Spleen (tissue), 11 donors: Measurements from ENCODE around the gene ANKRD60. TPM values are rescaled to one million over a fixed set of nuclear protein-coding genes. Genes with fewer than 3 reads are reported as not detected.

Experiments
- DNase-seq: peaks from one replicate; pipeline ENCODE4 v3.0.0-alpha.2; 2020
- H3K27ac ChIP-seq, 8 donors: fragments of 200-600 bp; sonication (generic) in 7 of 8; 1 replicate in 4 of 8; 2 replicates in 4 of 8; pipeline versions ENCODE4 v1.5.0 to v1.8.0; 2016 to 2021; ENCODE audit warnings: inconsistent platforms in 4 of 8, mild to moderate bottlenecking in 4 of 8, moderate library complexity in 1 of 8
- H3K27me3 ChIP-seq, 7 donors: fragments of 200-600 bp; sonication (generic) in 6 of 7; replicated peaks in 1 of 7; 1 replicate in 4 of 7; 2 replicates in 3 of 7; pipeline versions ENCODE4 v1.5.0 to v1.8.0; 2016 to 2021; ENCODE audit warnings: inconsistent platforms in 3 of 7, mild to moderate bottlenecking in 1 of 7
- H3K36me3 ChIP-seq, 6 donors: fragments of 200-600 bp; sonication (generic) in 5 of 6; 1 replicate in 4 of 6; 2 replicates in 2 of 6; pipeline versions ENCODE4 v1.5.0 to v1.8.0; 2016 to 2021; ENCODE audit warnings: inconsistent platforms in 2 of 6
- H3K4me1 ChIP-seq, 6 donors: fragments of 200-600 bp; sonication (generic) in 5 of 6; 1 replicate in 3 of 6; 2 replicates in 3 of 6; pipeline versions ENCODE4 v1.5.0 to v1.8.0; 2016 to 2021; ENCODE audit warnings: inconsistent platforms in 3 of 6
- H3K4me3 ChIP-seq, 8 donors: fragments of 200-600 bp; sonication (generic) in 7 of 8; 1 replicate in 4 of 8; 2 replicates in 4 of 8; pipeline versions ENCODE4 v1.5.0 to v1.8.0; 2016 to 2021; ENCODE audit warnings: inconsistent platforms in 4 of 8, mild to moderate bottlenecking in 4 of 8, moderate library complexity in 2 of 8
- H3K9me3 ChIP-seq, 8 donors: fragments of 200-600 bp; sonication (generic) in 7 of 8; 1 replicate in 4 of 8; 2 replicates in 4 of 8; pipeline versions ENCODE4 v1.5.0 to v1.8.0; 2016 to 2021; ENCODE audit warnings: inconsistent platforms in 4 of 8
- POLR2A ChIP-seq, 3 donors: fragments of 450-650 bp; IDR thresholded peaks; one replicate each; pipeline ENCODE4 v1.5.1; 2017; ENCODE audit warnings: antibody characterized with exemption in 3 of 3, mild to moderate bottlenecking in 1 of 3
- POLR2AphosphoS5 ChIP-seq, 3 donors: sonication (generic); formaldehyde crosslinking; IDR thresholded peaks; one replicate each; pipeline ENCODE4 v1.5.1; 2017; ENCODE audit warnings: antibody characterized with exemption in 3 of 3
- WGBS, 5 donors: extraction: QIAGEN DNeasy Blood & Tissue Kit in 3 of 5; methylation state at CpG; one replicate each; pipeline versions ENCODE4 v1.1.5 to v1.1.7; 2013 to 2018; 5-methylcytosine and 5-hydroxymethylcytosine counted together
- intact Hi-C: fragments of 100-400 bp; cut with DNase I; formaldehyde crosslinking; loops from one replicate; pipeline ENCODE4 v1.15.0; 2023; ENCODE audit warnings: low total_unique reads
- polyA plus RNA-seq, 3 donors: library from polyadenylated mRNA; stranded (reverse); fragments of 200-250 nt; gene quantifications; one replicate each; pipeline ENCODE4 v1.2.1, GENCODE V29; 2013
- total RNA-seq, 7 donors: library from RNA; depleted of rRNA in 3 of 7; stranded (reverse); fragments of >200 nt in 3 of 7; fragmentation: NEBNext Ultra II Directional in 4 of 7; extraction: Animal tissue kit (Norgen Biotek cat#: 25700) in 4 of 7; gene quantifications; one replicate each; pipeline versions ENCODE4 v1.1.0 to v1.2.1, GENCODE V29; 2016 to 2021
- TF ChIP-seq, protein P1 (sequence below), 11 experiments: fragments of 200-600 bp in 7 of 11; fragments of 450-650 bp in 4 of 11; sonication (generic) in 4 of 11; IDR thresholded peaks in 8 of 11; conservative IDR thresholded peaks in 3 of 11; 1 replicate in 7 of 11; 2 replicates in 4 of 11; pipeline versions ENCODE4 v1.4.0 to v1.8.0; 2016 to 2021; ENCODE audit warnings: antibody characterized with exemption in 11 of 11, inconsistent platforms in 4 of 11, mild to moderate bottlenecking in 1 of 11
- donor health status: healthy with polysubstance abuse.
- donor health status: DM: no; HTN: no; CAD: no; lungs with moderate emphysema.
- donor health status: DM: no; HTN: no; CAD: no.
- donor health status: Bipolar disorder and iron deficiency.
- donor health status: healthy.
- donor health status: DM: no; HTN: no; CAD: no.
- donor health status: DM: yes; HTN: yes; CAD: no.

The ANKRD60 gene
- total and polyA plus RNA-seq, 10 donors, result not detected

- no peaks in the 10 kb centered on the region for H3K36me3 ChIP-seq
- DNase-seq, result no peak
- peaks cover 0 to 16% (median 4%) of the 10 kb centered on the region in 6 donors for H3K4me1 ChIP-seq
- 74 to 89% (median 83%) methylated on average over 8 of the region's 8 CpGs for WGBS, 5 donors
- intact Hi-C loops, result loop anchor here (10.0 kb wide), 1 partner anchor 577 kb away; no protein-coding TSS in a partner anchor
- no peak overlapping the region for H3K27ac ChIP-seq
- TF ChIP-seq, protein P1, sequence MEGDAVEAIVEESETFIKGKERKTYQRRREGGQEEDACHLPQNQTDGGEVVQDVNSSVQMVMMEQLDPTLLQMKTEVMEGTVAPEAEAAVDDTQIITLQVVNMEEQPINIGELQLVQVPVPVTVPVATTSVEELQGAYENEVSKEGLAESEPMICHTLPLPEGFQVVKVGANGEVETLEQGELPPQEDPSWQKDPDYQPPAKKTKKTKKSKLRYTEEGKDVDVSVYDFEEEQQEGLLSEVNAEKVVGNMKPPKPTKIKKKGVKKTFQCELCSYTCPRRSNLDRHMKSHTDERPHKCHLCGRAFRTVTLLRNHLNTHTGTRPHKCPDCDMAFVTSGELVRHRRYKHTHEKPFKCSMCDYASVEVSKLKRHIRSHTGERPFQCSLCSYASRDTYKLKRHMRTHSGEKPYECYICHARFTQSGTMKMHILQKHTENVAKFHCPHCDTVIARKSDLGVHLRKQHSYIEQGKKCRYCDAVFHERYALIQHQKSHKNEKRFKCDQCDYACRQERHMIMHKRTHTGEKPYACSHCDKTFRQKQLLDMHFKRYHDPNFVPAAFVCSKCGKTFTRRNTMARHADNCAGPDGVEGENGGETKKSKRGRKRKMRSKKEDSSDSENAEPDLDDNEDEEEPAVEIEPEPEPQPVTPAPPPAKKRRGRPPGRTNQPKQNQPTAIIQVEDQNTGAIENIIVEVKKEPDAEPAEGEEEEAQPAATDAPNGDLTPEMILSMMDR (IDR thresholded peaks at IDR 0.05 in 8 of 11, conservative IDR thresholded peaks at IDR 0.05 in 3 of 11), result no peak
- no peak for TF ChIP-seq POLR2AphosphoS5 (IDR thresholded peaks at IDR 0.05)
- peaks cover 0 to 16% (median 0%) of the 10 kb centered on the region in 7 donors for H3K27me3 ChIP-seq
- H3K9me3 ChIP-seq, result no peaks in the 10 kb centered on the region
- no peak overlapping the region for H3K4me3 ChIP-seq
These were observed 56.5 kb downstream of the ANKRD60 start for GRCh38 chr20:58171796-58172425.

DNA sequence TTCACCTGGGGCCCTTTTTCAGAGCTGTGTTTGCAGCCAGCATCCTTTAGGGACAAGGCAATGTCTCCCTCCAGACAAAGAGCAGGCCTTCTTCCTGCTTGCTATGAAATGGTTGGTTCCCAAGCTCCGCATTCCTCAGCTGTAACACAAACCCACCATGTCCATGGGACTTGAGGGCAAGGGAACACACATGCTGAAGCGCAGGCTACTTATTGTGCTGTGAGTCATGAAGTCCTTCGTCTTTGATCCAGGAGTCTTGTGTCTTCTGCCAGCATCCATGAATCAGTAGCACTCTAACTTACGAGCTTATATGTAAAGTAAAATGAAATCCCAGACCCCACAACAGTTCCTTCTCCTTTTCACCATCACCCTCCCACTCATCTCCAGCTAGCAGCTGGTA is 59.0 kb downstream of the ANKRD60 start:
- H3K36me3 ChIP-seq, result no peaks in the 10 kb centered on the region
- H3K9me3 ChIP-seq, result no peaks in the 10 kb centered on the region
- TF ChIP-seq, protein P1 (IDR thresholded peaks at IDR 0.05 in 8 of 11, conservative IDR thresholded peaks at IDR 0.05 in 3 of 11), result no peak
- TF ChIP-seq POLR2AphosphoS5 (IDR thresholded peaks at IDR 0.05) (no peak), POLR2A (IDR thresholded peaks at IDR 0.05) (no peak)
- no peak for DNase-seq
- H3K4me1 ChIP-seq, result peaks cover 0 to 5% (median 2%) of the 10 kb centered on the region in 6 donors
- no peak overlapping the region for H3K4me3 ChIP-seq
- peaks cover 0 to under 1% (median 0%) of the 10 kb centered on the region in 7 donors for H3K27me3 ChIP-seq
- no peak overlapping the region for H3K27ac ChIP-seq
- intact Hi-C loops, result no loop called here
- 73 to 97% (median 88%) methylated on average over 3 to 4 of the region's 4 CpGs for WGBS, 5 donors

- Histone ChIP-seq H3K36me3 (no peaks in the 10 kb centered on the region), H3K27me3 (no peaks in the 10 kb centered on the region), H3K27ac (no peak overlapping the region), H3K4me3 (no peak overlapping the region), H3K9me3 (no peaks in the 10 kb centered on the region), H3K4me1 (no peaks in the 10 kb centered on the region)
- TF ChIP-seq POLR2AphosphoS5 (IDR thresholded peaks at IDR 0.05) (no peak), POLR2A (IDR thresholded peaks at IDR 0.05) (no peak)
- TF ChIP-seq, protein P1 (IDR thresholded peaks at IDR 0.05 in 8 of 11, conservative IDR thresholded peaks at IDR 0.05 in 3 of 11), result no peak
- intact Hi-C loops, result no loop called here
- 15 to 52% (median 37%) methylated on average over 4 of the region's 4 CpGs for whole genome bisulfite sequencing, 5 donors
- DNase-seq, result no peak
These were observed 59.6 kb downstream of the ANKRD60 start for GRCh38 chr20:58168843-58169242.

DNA sequence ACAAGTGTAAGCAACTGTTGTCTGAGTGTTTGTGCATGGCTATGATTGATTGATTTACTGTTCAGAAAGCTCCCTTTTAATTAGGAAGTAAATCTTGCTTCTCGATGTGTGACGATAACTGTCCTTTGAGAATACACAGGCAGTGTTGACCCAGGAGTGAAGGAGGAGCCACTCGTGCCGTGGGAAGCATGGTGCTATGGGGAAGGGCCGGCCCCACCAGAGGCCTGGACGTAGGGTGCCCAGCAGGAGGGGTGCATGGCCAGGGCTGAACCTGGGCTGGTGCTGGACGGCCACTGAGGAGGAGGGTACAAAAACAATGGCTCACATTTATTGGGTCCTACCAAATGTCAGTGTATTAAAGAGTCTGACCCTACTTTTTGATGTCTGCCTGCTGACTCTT is 60.7 kb downstream of the ANKRD60 start:
- intact Hi-C loops, result no loop called here
- no peak for TF ChIP-seq POLR2A (IDR thresholded peaks at IDR 0.05)
- H3K27me3 ChIP-seq, result no peaks in the 10 kb centered on the region
- no peak overlapping the region for H3K27ac ChIP-seq
- H3K4me3 ChIP-seq, result no peak overlapping the region
- WGBS, 5 donors, result 79 to 88% (median 84%) methylated on average over 7 of the region's 7 CpGs
- no peaks in the 10 kb centered on the region for H3K36me3 ChIP-seq
- no peaks in the 10 kb centered on the region for H3K9me3 ChIP-seq
- no peaks in the 10 kb centered on the region for H3K4me1 ChIP-seq
- DNase-seq, result no peak

Other genes with a start within 250 kb of the ANKRD60 start
- gene RAB22A, start 81.1 kb upstream of the ANKRD60 start, total RNA-seq, result 10 to 100 TPM; 14.9 to 22.6 (median 21.0) TPM
- 1 to 10 TPM; 4.2 to 6.4 (median 4.8) TPM for gene RAB22A, start 81.1 kb upstream of the ANKRD60 start, polyA plus RNA-seq
- gene VAPB, start 160.6 kb upstream of the ANKRD60 start, total RNA-seq, result 10 to 100 TPM; 22.3 to 32.5 (median 25.7) TPM
- gene VAPB, start 160.6 kb upstream of the ANKRD60 start, polyA plus RNA-seq, result 10 to 100 TPM; 11.2 to 20.7 (median 13.8) TPM